HG03460 (cell line): ENCODE measurements around the gene ZBED1.
"Not testable (repeated sequence)": the region's sequence is repeated elsewhere in the genome, so short reads cannot be mapped to it uniquely, and the experiment has no call there.

Experiments used
- ATAC-seq: cut with Tn5 transposase; IDR thresholded peaks from one replicate; pipeline ENCODE4 v1.9.1; 2021; ENCODE audit not compliant: unreplicated experiment

The ZBED1 gene

GRCh38 chrX:2477313-2477712 is 23.5 kb downstream of the ZBED1 start:
- ATAC-seq: not testable (repeated sequence)

- ATAC-seq: no peak
Measured at GRCh38 chrX:2474963-2475726, 25.6 kb downstream of the ZBED1 start.

- ATAC-seq: no peak
Measured at GRCh38 chrX:2474280-2474962, 26.4 kb downstream of the ZBED1 start.

DNA sequence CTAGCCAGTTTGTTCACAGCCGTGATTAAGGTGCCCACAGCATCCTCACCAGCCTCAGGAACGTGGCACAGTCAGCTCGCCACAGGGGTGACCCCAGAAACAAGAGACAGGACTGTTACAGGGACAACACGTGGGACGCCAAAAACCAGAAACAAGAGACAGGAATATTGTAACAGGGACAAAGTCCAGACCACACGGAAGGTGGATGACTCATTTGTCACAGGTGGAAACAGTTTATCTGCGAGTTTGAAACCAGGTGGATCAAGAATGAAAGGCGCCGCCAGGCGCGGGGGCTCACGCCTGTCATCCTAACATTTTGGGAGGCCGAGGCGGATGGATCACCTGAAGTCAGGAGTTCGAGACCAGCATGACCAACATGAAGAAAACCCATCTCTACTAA is 27.7 kb downstream of the ZBED1 start:
- ATAC-seq: not testable (repeated sequence)

DNA sequence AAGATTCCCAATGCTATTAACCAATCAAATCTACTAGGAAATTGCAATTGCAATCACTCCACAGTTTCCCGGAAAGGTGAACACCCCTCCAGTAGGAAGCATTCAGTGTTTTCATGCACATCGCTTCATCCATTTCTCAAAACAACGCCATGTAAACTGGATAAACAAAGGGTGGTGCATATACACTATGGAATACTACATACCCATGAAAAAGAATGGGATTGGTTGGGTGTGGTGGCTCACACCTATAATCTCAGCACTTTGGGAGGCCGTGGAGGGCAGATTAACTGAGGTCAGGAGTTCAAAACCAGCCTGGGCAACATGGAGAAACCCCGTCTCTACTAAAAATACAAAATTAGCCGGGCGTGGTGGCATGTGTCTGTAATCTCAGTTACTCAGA is 29.1 kb downstream of the ZBED1 start:
- ATAC-seq: no peak

GRCh38 chrX:2471126-2471525 is 29.6 kb downstream of the ZBED1 start:
- not testable (repeated sequence) for ATAC-seq

GRCh38 chrX:2469852-2470251 is 30.9 kb downstream of the ZBED1 start:
- not testable (repeated sequence) for ATAC-seq

DNA sequence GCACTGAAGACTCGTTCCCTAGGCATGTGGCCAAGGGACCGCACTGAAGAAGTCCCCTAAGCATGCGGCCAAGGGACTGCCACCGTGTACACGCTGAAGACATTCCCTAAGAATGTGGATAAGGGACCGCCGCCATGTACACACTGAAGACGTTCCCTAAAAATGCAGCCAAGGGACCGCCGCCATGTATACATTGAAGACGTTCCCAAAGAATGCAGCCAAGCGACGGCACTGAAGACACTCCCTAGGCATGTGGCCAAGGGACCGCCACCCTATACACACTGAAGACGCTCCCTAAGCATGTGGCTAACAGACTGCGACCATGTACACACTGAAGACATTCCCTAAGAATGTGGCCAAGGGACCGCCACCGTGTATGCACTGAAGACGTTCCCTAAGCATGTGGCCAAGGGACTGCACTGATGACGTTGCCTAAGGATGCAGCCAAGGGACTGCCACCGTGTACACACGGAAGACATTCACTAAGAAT is 31.5 kb downstream of the ZBED1 start:
- ATAC-seq: no peak

- ATAC-seq: no peak
Measured at GRCh38 chrX:2468261-2469195, 32.2 kb downstream of the ZBED1 start.

GRCh38 chrX:2466876-2467656 is 33.7 kb downstream of the ZBED1 start:
- no peak for ATAC-seq

DNA sequence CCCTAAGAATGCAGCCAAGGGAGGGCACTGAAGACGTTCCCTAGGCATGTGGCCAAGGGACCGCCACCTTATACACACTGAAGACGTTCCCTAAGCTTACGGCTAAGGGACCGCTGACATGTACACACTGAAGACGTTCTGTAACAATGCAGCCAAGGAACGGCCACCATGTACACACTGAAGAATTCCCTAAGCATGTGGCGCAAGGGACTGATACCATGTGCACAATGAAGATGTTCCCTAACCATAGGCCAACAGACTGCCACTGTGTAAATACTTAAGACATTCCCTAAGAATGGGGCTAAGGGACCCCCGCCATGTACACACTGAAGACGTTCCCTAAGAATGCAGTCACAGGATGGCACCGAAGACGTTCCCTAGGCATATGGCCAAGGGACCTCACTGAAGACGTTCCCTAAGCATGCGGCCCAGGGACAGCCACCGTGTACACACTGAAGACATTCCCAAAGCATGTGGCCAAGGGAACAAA is 36.1 kb downstream of the ZBED1 start:
- no peak for ATAC-seq

- no peak for ATAC-seq
Measured at GRCh38 chrX:2463973-2464676, 36.7 kb downstream of the ZBED1 start.

DNA sequence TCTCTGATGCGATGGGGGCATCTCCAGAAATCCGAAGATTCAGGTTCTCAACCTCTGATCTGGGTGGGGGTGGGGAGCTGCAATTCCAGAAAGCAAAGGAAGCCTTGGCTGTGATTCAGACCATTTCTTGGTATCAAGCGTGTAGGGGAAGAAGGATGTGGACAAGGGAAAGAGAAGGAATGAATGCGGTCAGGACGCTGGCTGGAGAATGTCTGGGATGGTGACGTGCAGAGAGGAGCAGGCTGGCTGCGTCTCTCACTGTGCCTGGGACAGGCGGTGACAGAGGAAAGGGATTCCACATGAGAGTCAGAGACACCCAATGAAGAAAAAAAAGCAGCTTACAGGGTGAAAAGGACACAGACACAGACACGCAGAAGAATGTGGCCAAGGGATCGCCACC is 37.3 kb downstream of the ZBED1 start:
- not testable (repeated sequence) for ATAC-seq

GRCh38 chrX:2462780-2463179 is 38.0 kb downstream of the ZBED1 start:
- no peak for ATAC-seq

DNA sequence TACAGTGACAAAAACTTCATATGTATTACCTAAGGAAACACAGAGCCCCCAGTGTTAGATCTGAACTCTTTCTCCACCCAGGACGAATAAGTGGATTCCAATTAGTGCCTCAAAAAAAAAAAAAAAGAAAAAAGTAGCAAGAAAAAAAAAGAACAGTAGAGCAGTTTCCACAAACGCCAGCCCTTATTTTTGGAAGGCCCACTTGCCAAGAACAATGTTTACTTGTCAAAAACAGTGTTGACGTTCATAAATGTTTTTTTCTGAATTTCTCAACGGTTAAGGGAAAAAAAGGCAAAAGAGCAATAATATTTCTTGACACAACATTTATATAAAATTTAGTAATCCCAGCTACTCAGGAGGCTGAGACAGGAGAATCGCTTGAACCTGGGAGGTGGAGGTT is 38.7 kb downstream of the ZBED1 start:
- no peak for ATAC-seq

DNA sequence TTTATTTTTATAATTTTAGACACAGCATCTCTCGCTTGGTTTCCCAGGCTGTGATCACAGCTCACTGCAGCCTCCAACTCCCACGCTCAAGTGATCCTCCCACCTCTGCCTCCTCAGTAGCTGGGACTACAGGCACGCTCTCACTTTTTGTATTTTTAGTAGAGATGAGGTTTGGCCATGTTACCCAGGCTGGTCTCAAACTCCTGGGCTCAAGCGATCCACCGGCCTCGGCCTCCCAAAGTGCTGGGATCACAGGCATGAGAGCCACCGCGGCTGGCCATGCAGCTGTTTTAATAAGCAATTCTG is 39.1 kb downstream of the ZBED1 start:
- no peak for ATAC-seq

DNA sequence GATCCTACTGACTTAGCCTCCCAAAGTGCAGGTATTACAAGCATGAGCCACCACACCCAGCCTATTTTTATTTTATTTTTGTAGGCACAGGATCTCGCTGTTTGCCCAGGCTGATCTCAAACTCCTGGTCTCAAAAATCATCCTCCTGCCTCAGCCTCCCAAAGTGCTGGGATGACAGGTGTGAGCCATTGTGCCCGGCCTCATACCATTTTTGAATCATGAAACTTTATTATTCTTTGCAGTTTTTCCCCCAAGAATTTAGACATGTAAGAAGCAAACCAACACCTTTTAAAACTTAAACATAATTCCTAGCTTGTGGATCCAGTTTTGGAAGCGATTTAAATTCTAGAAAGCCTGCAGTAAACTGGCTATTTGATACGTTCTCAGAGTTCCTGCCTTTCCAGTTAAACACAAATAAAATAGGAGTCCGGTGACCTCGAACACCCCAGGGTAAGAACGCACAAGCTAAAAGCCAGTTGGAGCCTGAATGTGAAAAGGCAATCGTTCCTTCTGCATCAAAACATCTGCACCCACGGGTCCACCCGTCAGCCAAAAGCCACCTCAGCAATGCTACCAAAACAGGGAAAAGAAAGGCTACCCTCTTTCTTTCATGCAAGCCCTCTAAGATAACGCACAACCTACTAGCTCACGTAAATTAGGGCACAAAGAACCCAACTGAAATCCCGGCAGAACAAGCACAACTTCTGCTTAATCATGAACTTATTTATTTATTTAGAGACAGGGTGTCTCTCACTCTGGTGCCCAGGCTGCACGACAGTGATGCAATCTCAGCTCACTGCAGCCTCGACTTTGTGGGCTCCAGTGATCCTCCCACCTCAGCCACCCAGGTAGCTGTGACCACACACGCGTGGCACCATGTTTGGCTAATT is 39.7 kb downstream of the ZBED1 start:
- not testable (repeated sequence) for ATAC-seq

DNA sequence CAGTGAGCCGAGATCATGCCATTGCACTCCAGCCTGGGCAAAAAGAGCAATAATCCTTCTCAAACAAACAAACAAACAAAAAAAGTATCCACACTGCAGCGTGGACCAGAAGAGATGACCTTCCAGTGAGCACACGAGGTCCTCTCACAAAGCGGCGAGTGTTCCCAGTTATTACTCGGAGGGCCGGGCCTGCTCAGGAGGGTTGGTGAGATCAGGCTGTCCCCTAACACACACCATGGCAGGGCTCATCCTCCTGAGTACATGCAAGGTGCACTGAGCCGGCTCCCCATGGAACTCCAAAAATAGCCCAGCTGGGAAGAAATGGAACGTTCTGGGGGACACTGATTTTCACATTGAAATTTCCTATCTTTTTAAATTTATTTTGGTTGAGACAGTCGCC is 40.7 kb downstream of the ZBED1 start:
- not testable (repeated sequence) for ATAC-seq

GRCh38 chrX:2458309-2458708 is 42.5 kb downstream of the ZBED1 start:
- ATAC-seq: no peak
